Renal cortical epithelial cell (primary cell): ENCODE results near the gene RNF224. TPM values are rescaled to one million over a fixed set of nuclear protein-coding genes. Genes with fewer than 3 reads are reported as not detected.

Source experiments
- DNase-seq: peaks from one replicate; pipeline ENCODE4 v3.0.0-alpha.2; 2011; ENCODE audit warnings: low read depth
- total RNA-seq: library from RNA; depleted of rRNA; stranded (reverse); fragments of >200 nt; gene quantifications from 2 replicates; pipeline ENCODE4 v1.2.3, GENCODE V29; 2014

Gene RNF224
- total RNA-seq, 1 donor from 2014 or later: 0.15 TPM

DNA sequence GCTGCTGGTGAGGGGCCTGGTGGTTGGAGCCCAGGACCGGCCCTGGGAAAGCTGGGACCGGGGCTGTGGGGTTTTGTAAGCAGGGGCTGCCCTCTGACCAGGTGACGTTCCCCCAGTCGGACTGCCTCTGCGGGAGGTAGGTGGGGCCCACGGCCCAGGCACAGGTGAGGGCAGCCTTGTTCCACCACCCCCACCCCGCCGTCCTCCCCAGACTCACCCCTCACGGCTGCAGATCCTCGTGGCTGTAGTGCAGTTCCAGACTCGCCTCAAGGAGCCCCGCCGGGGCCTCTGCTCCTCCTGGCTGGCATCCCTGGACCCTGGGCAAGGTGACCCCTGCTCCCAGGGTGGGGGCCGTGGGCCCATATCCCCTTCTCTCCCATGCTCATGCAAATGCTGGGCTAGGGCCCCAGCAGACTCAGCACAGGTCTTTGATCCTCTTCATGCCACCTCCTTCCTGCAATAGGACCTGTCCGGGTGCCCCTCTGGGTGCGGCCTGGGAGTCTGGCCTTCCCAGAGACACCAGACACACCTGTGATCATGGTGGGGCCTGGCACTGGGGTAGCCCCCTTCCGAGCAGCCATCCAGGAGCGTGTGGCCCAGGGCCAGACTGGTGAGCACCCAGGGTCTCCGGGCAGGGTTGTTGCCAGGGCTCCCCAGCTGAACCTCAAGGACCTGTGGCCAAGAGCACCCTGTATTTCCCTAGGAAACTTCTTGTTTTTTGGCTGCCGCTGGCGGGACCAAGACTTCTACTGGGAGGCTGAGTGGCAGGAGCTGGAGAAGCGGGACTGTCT is 11.9 kb upstream of the RNF224 start:
- DNase-seq: no peak

DNA sequence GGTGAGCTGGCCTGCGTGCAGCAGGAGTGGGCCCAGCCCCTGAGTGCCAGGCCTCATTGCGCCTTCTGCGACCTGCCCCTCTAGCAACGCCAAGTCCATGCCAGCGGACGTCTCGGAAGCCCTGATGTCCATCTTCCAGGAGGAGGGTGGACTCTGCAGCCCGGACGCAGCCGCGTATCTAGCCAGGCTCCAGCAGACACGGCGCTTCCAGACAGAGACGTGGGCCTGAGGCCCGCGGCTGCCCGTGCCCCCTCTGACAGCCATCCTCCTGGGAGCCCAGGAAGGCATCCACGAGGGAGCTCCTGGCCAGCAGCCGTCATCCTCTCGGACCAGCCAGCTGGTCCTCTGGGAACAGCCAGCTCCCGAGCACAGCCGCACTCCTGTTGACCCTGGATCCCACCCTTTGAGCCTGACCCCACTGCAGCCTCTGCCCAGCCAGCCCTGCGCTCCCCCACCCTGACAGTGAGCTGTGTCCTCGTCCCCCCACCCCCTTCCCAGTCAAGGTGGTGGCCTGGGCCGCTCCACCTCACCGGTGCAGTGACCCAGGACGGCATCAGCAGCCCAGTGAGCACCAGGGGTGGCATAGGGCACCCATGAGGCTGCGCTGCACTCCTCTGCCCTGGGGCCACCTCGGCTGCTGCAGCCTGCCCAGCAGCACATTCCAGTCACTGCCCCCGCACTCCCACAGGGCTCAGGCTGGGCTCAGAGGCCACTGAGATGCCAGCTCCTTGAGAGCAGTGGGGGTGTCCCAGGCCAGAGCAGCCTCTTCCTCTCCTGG is 10.9 kb upstream of the RNF224 start:
- peak; percentile 19 for DNase-seq

GRCh38 chr9:137217276-137218211 is 9.8 kb upstream of the RNF224 start:
- DNase-seq: peak; percentile 58

- no peak for DNase-seq
Observed at GRCh38 chr9:137218212-137218753, 9.0 kb upstream of the RNF224 start.

- no peak for DNase-seq
Observed at GRCh38 chr9:137218754-137219271, 8.5 kb upstream of the RNF224 start.

- DNase-seq: no peak
Observed at GRCh38 chr9:137219757-137220316, 7.5 kb upstream of the RNF224 start.

- no peak for DNase-seq
Observed at GRCh38 chr9:137220317-137221094, 6.8 kb upstream of the RNF224 start.

- DNase-seq: no peak
Observed at GRCh38 chr9:137221095-137221505, 6.2 kb upstream of the RNF224 start.

DNA sequence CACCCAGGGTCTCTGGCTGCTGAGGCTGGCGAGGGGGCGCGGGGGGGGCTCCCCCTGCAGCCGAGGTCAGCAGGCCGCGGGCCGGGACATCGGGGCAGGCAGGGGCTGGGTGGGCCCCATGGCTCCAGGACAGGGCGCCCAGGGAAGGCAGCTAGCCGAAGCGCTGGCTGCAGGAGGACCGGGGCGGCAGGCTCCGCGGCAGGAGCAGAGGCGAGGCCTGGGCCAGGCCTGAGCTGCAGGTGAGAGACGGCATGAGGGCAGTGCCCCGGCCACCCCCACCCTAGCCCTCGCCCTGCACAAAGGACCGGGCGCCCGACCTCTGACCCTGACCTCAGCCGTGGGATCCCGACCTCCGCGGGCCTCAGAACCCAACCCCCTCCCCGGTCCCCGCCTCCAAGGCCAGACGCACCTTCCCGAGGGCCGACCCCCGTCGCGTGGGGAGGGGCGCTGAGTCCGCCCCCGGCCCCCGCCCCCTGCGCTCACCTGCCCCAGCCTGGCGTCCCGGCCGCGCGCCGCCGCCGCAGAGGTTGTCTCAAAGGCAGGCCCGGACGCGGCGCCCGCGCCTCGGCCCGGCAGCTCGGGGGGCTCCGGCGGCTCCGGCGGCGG is 5.7 kb upstream of the RNF224 start:
- DNase-seq: no peak

DNA sequence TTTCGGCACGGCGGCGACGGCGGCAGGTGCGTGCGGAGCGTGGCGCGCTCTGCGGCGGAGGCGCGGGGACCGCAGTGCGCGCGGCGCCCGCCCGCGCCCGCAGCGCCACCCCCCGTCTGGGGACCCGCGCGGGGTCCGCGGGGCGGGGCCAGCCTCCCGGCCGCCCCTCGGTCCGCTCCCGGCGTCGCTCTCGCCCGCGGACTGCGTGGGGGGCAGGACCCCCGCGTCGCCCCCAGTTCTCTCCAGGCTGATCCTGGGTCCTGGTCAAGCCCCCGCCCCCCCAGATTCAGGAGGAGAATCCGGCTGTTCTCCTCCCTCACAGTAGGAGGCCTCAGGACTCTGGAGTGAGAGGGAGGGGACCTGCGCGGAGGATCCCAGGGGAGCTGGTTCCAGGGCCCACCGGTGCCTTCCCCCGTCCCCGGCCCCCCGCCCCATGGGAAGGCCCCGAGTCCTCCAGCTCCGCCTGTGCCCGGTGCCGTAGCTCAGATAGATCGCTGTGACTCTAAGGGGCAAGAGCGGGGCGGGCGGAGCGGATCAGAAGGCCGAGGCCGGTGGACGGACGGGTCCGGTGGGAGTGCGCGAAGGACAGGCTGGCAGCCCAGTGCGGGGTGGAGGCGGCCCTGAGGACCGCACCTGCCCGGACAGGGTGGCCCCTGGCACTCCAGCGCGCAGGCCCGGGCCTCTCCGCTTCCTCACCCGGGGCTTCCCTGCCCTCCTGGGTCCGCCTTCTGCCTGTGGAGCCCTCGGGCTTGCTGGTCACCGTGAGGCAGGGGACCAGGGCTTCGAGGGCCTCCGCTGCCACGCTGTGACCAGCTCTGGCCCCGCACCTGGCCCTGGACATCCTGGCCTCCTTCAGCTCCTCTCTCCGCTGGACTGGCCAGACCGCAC is 4.9 kb upstream of the RNF224 start, which contains the start of gene RNF208:
RNF208 (minus strand) TSS at position 51 of the 888 bp plus-strand sequence. CDS start 1,028 bp downstream, outside the sequence.
- no peak for DNase-seq

GRCh38 chr9:137223078-137223970 is 4.0 kb upstream of the RNF224 start:
- DNase-seq: peak; percentile 96

DNA sequence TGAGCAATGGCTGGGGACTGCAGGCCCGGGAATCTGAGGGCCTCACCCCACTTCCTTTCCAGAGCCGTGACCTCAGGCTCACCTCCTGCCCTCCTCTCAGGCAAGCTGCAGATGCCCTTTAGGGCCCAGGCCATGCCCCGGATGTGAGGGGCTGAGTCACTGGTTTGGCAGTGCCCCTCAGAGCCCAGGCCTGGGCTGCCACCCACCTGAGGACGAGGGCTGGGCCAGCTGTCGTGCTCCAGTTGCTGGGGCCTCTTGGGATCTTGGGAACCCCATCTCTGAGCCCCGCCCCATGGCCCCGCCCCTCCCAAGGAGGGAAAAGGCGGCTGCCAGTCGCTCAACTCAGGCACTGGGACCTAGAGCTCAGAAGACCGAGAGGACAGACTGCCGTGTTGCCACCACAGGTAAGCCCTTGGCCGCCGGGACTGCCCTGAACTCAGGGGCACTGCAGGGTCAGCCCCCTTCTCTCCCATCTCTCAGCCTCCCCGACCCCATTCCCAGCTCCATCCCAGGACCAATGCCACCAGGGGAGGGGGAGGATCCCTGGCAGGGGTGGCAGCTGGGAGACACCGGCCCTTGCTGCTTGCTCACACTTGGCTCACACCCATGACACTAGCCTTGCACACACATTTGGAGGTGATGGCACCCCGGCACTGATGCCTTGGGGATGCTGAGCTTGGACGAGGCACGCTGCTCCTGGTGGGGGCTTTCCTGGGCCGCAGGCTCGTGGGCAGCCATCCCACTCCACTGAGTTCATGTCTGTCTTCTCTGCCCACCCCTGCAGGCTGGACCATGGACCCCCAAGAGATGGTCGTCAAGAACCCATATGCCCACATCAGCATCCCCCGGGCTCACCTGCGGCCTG is 2.2 kb upstream of the RNF224 start, which contains the start of gene CYSRT1:
CYSRT1 (plus strand) TSS at position 345 of the 865 bp plus-strand sequence; CDS start at position 793, 448 bp downstream.
- no peak for DNase-seq

- no peak for DNase-seq
Observed at GRCh38 chr9:137225699-137226331, 1.5 kb upstream of the RNF224 start.

DNA sequence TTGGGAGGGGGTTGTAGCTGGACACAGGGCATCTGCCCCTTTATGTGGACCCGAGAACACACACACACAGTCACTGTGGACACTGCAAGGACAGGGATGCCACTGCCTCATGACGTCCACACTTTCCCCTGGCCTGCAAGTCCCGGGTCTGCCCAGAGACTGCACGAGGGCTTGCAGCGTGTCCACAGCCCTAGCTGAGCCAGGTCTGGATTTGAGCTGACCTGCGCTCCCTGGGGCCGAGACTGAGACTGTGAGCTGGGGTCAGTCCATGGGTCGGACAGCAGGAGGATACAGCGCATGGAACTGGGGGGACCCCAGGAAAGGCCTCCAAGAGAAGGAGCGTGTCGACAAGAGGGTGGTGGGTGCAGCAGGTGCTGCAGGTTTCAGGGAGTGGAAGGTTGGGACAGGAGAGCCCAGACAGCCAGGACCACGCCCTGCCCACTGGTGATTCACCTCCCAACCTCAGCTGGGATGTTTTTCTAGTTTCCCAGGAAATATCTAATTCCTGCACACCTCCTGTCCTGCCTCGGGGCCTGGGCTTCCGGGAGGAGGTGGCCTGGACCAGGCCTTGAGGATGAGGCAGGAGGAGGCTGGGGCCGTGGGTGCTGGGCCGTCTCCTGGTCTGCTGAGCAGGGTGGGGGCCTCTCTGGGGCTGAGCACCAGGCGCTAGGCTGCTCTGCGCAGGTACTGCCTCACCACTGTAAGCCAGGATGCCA is 806 bp upstream of the RNF224 start:
- peak; percentile 42 for DNase-seq

- DNase-seq: no peak
Observed at GRCh38 chr9:137227853-137228505, 677 bp downstream of the RNF224 start.
